HEK293T (cell line): ENCODE measurements around the gene NR2C2.
A peak's percentile ranks its signal among the peaks of the same experiment; 100 is the strongest.

Experiments used
- CTCF ChIA-PET: fragments of 350-600 bp; formaldehyde crosslinking; extraction: SDS; loops from one replicate; lab custom pipeline; 2021; ENCODE audit warnings: antibody characterized with exemption, inconsistent platforms; lab: Yijun Ruan, JAX
- POLR2A ChIA-PET: fragments of 350-600 bp; formaldehyde crosslinking; extraction: SDS; loops from one replicate; lab custom pipeline; 2020; ENCODE audit warnings: antibody characterized with exemption, inconsistent platforms; lab: Yijun Ruan, JAX
- DNase-seq: peaks from one replicate; pipeline ENCODE4 v3.0.0; 2012; ENCODE audit warnings: mixed read lengths; ENCODE audit errors: extremely low spot score
- ARNT ChIP-seq: fragments of 450-650 bp; IDR thresholded peaks from 2 replicates; pipeline ENCODE4 v1.6.1; 2017; ENCODE audit warnings: mild to moderate bottlenecking
- BHLHE40 ChIP-seq: fragments of 450-650 bp; IDR thresholded peaks from 2 replicates; pipeline ENCODE4 v1.6.1; 2016; ENCODE audit warnings: mild to moderate bottlenecking, moderate library complexity, borderline replicate concordance
- CTBP1 ChIP-seq: fragments of 450-650 bp; IDR thresholded peaks from 2 replicates; pipeline ENCODE4 v1.6.1; 2016; ENCODE audit warnings: borderline replicate concordance
- ELF4 ChIP-seq: fragments of 450-650 bp; IDR thresholded peaks from 2 replicates; pipeline ENCODE4 v1.6.1; 2017; ENCODE audit warnings: antibody characterized with exemption
- FOXA1 ChIP-seq: fragments of 450-650 bp; IDR thresholded peaks from 2 replicates; pipeline ENCODE4 v1.6.1; 2016; ENCODE audit warnings: mild to moderate bottlenecking
- FOXK2 ChIP-seq: fragments of 450-650 bp; IDR thresholded peaks from 2 replicates; pipeline ENCODE4 v1.6.1; 2016; ENCODE audit warnings: mild to moderate bottlenecking
- FOXM1 ChIP-seq: fragments of 450-650 bp; IDR thresholded peaks from 2 replicates; pipeline ENCODE4 v1.6.1; 2017; ENCODE audit warnings: mild to moderate bottlenecking, borderline replicate concordance
- HDGF ChIP-seq: fragments of 450-650 bp; IDR thresholded peaks from 2 replicates; pipeline ENCODE4 v1.6.1; 2017; ENCODE audit warnings: antibody characterized with exemption, borderline replicate concordance
- L3MBTL2 ChIP-seq: fragments of 450-650 bp; conservative IDR thresholded peaks from 2 replicates; pipeline ENCODE4 v1.6.1; 2016; ENCODE audit warnings: mild to moderate bottlenecking
- LEF1 ChIP-seq: fragments of 450-650 bp; IDR thresholded peaks from 2 replicates; pipeline ENCODE4 v1.6.1; 2017; ENCODE audit warnings: mild to moderate bottlenecking, borderline replicate concordance
- NFRKB ChIP-seq: fragments of 450-650 bp; IDR thresholded peaks from 2 replicates; pipeline ENCODE4 v1.6.1; 2016; ENCODE audit warnings: mild to moderate bottlenecking, moderate library complexity
- PKNOX1 ChIP-seq: fragments of 450-650 bp; IDR thresholded peaks from 2 replicates; pipeline ENCODE4 v1.6.1; 2016
- SP1 ChIP-seq: fragments of 450-650 bp; IDR thresholded peaks from 2 replicates; pipeline ENCODE4 v1.6.1; 2017
- SUZ12 ChIP-seq: fragments of 450-650 bp; IDR thresholded peaks from 2 replicates; pipeline ENCODE4 v1.6.1; 2016; ENCODE audit warnings: mild to moderate bottlenecking
- TARDBP ChIP-seq: fragments of 450-650 bp; IDR thresholded peaks from 2 replicates; pipeline ENCODE4 v1.6.1; 2016
- ZNF384 ChIP-seq: fragments of 450-650 bp; IDR thresholded peaks from 2 replicates; pipeline ENCODE4 v1.6.1; 2016

Gene NR2C2

GRCh38 chr3:15049584-15049983, 102.2 kb downstream of the NR2C2 start:
- no peak for DNase-seq
- TF ChIP-seq ARNT = no peak
- no peak for TF ChIP-seq PKNOX1
- no peak for TF ChIP-seq HDGF
- TF ChIP-seq SP1 = no peak
- TF ChIP-seq NFRKB = no peak
- TF ChIP-seq LEF1 = no peak
- no peak for TF ChIP-seq ZNF384
- no peak for TF ChIP-seq L3MBTL2
- CTCF ChIA-PET = no interaction called here
- POLR2A ChIA-PET = interaction anchor here (2.2 to 2.3 kb wide), 2 partner anchors 15 to 16 kb away, joined by 4 to 13 read pairs; partner anchors contain the start of gene MRPS25

GRCh38 chr3:15050405-15051092, 103.2 kb downstream of the NR2C2 start:
- CTCF ChIA-PET = interaction anchor here (0.7 to 1.1 kb wide), 4 partner anchors 18 to 125 kb away, joined by 3 to 4 read pairs (median 4); no protein-coding TSS in a partner anchor
- POLR2A ChIA-PET = interaction anchor here (1.2 to 2.2 kb wide), 2 partner anchors 14 to 104 kb away, joined by 4 to 13 read pairs; partner anchors contain the start of gene MRPS25
- TF ChIP-seq FOXM1 (no peak), FOXK2 (no peak), ARNT (no peak), SP1 (no peak), L3MBTL2 (no peak), NFRKB (no peak), BHLHE40 (no peak), TARDBP (no peak), ZNF384 (no peak), ELF4 (no peak), FOXA1 (no peak), CTBP1 (no peak), LEF1 (no peak), PKNOX1 (no peak), SUZ12 (no peak)
- no peak for DNase-seq

- DNase-seq = peak; percentile 74
- TF ChIP-seq HDGF = 0 out of 2 replicates have a peak, but pooled peaks have one; percentile 34
- no peak for TF ChIP-seq TARDBP
- CTCF ChIA-PET = interaction anchor here (0.6 to 1.1 kb wide), 7 partner anchors 12 to 126 kb away, joined by 3 to 4 read pairs (median 4); no protein-coding TSS in a partner anchor
- POLR2A ChIA-PET = interaction anchor here (0.7 to 2.2 kb wide), 3 partner anchors 9 to 105 kb away, joined by 3 to 13 read pairs (median 4); partner anchors contain the start of gene MRPS25
Measured at GRCh38 chr3:15051531-15051930, 104.1 kb downstream of the NR2C2 start.

- CTCF ChIA-PET = no interaction called here
- TF ChIP-seq SUZ12 (no peak), TARDBP (no peak), L3MBTL2 (no peak)
- DNase-seq = no peak
- POLR2A ChIA-PET = interaction anchor here (1.5 kb wide), 1 partner anchor 12 kb away, joined by 5 read pairs; the partner anchor contains the start of gene MRPS25
Measured at GRCh38 chr3:15052335-15053242, 105.2 kb downstream of the NR2C2 start.

- no peak for DNase-seq
- no peak for TF ChIP-seq FOXK2
- no peak for TF ChIP-seq FOXA1
- no peak for TF ChIP-seq FOXM1
- TF ChIP-seq SUZ12 = no peak
- TF ChIP-seq BHLHE40 = no peak
- TF ChIP-seq L3MBTL2 = no peak
- no peak for TF ChIP-seq ELF4
- TF ChIP-seq TARDBP = no peak
- TF ChIP-seq PKNOX1 = no peak
- no peak for TF ChIP-seq HDGF
- no peak for TF ChIP-seq SP1
- no peak for TF ChIP-seq LEF1
- no peak for TF ChIP-seq ZNF384
- CTCF ChIA-PET = no interaction called here
- POLR2A ChIA-PET = interaction anchor here (1.5 kb wide), 1 partner anchor 11 kb away, joined by 5 read pairs; the partner anchor contains the start of gene MRPS25
Measured at GRCh38 chr3:15053541-15053940, 106.2 kb downstream of the NR2C2 start.

GRCh38 chr3:15055019-15055557, 107.7 kb downstream of the NR2C2 start:
- CTCF ChIA-PET = no interaction called here
- POLR2A ChIA-PET = no interaction called here
- no peak for DNase-seq
- TF ChIP-seq TARDBP (no peak), PKNOX1 (no peak), FOXA1 (no peak), ELF4 (no peak), CTBP1 (no peak), LEF1 (no peak), ARNT (no peak), SP1 (no peak), L3MBTL2 (no peak), FOXK2 (no peak), NFRKB (no peak), BHLHE40 (no peak), SUZ12 (no peak), HDGF (no peak), FOXM1 (no peak)
